Adipocyte (in vitro differentiated cells): Measurements from ENCODE around the gene S100A5.

ENCODE experiments used
- DNase-seq: peaks from one replicate; pipeline ENCODE4 v3.0.0-alpha.2; 2015; ENCODE audit warnings: low read depth
- H3K27me3 ChIP-seq: replicated peaks from 2 replicates; pipeline ENCODE4 v1.7.0; 2013; ENCODE audit warnings: mild to moderate bottlenecking, low read length, moderate library complexity; ENCODE audit not compliant: control insufficient read depth, insufficient read depth
- H3K36me3 ChIP-seq: 2 replicates; pipeline ENCODE4 v1.7.0; 2013; ENCODE audit warnings: low read length, mild to moderate bottlenecking, moderate library complexity; ENCODE audit not compliant: control insufficient read depth, insufficient read depth, severe bottlenecking
- H3K4me1 ChIP-seq: 2 replicates; pipeline ENCODE4 v1.7.0; 2013; ENCODE audit warnings: mild to moderate bottlenecking, low read length, moderate library complexity; ENCODE audit not compliant: control insufficient read depth, insufficient read depth
- H3K4me3 ChIP-seq: 2 replicates; pipeline ENCODE4 v1.7.0; 2013; ENCODE audit warnings: mild to moderate bottlenecking, low read length, moderate library complexity
- H3K9ac ChIP-seq: 2 replicates; pipeline ENCODE4 v1.7.0; 2013; ENCODE audit warnings: mild to moderate bottlenecking, low read length, moderate library complexity
- H3K9me3 ChIP-seq: 2 replicates; pipeline ENCODE4 v1.7.0; 2013; ENCODE audit warnings: mild to moderate bottlenecking, low read length, moderate library complexity; ENCODE audit not compliant: control insufficient read depth

The S100A5 gene

GRCh38 chr1:153546371-153546770 is 5.6 kb upstream of the S100A5 start:
- peaks cover 82% of the 10 kb centered on the region for H3K4me1 ChIP-seq
- peaks cover 23% of the 10 kb centered on the region for H3K36me3 ChIP-seq
- DNase-seq, result no peak
- H3K9ac ChIP-seq, result peak overlapping the region; percentile 98
- H3K27me3 ChIP-seq, result no peaks in the 10 kb centered on the region
- peak overlapping the region; percentile 91 for H3K4me3 ChIP-seq
- H3K9me3 ChIP-seq, result no peaks in the 10 kb centered on the region

GRCh38 chr1:153545067-153546055 is 4.6 kb upstream of the S100A5 start, which contains the start of gene S100A4:
Gene S100A4, minus strand, starts transcription at chr1:153545806. Its CDS starts 1,012 bp downstream, at chr1:153544794.
- H3K4me1 ChIP-seq, result peaks cover 89% of the 10 kb centered on the region

GRCh38 chr1:153544453-153545066 is 3.8 kb upstream of the S100A5 start:
- H3K9ac ChIP-seq, result peak overlapping the region; percentile 98
- peaks cover 19% of the 10 kb centered on the region for H3K36me3 ChIP-seq
- H3K4me3 ChIP-seq, result peak overlapping the region; percentile 91
- peaks cover 83% of the 10 kb centered on the region for H3K4me1 ChIP-seq
- no peak for DNase-seq
- no peaks in the 10 kb centered on the region for H3K27me3 ChIP-seq
- no peaks in the 10 kb centered on the region for H3K9me3 ChIP-seq

More at GRCh38 chr1:153545067-153546055, 4.6 kb upstream of the S100A5 start, which contains the start of gene S100A4:
- Histone ChIP-seq H3K27me3 (no peaks in the 10 kb centered on the region), H3K4me3 (peak within 1 kb of the TSS; percentile 91), H3K9me3 (no peaks in the 10 kb centered on the region), H3K36me3 (peaks cover 19% of the 10 kb centered on the region), H3K9ac (peak within 1 kb of the TSS; percentile 98)
- DNase-seq, result peak; percentile 99

GRCh38 chr1:153543736-153544135 is 3.0 kb upstream of the S100A5 start:
- Histone ChIP-seq H3K9ac (peak overlapping the region; percentile 98), H3K36me3 (peaks cover 19% of the 10 kb centered on the region), H3K27me3 (no peaks in the 10 kb centered on the region), H3K4me1 (peaks cover 76% of the 10 kb centered on the region), H3K9me3 (no peaks in the 10 kb centered on the region), H3K4me3 (peak overlapping the region; percentile 91)
- DNase-seq, result peak; percentile 20

- H3K9me3 ChIP-seq, result no peaks in the 10 kb centered on the region
- H3K4me3 ChIP-seq, result peak overlapping the region; percentile 91
- peaks cover 70% of the 10 kb centered on the region for H3K4me1 ChIP-seq
- H3K27me3 ChIP-seq, result no peaks in the 10 kb centered on the region
- H3K36me3 ChIP-seq, result peaks cover 19% of the 10 kb centered on the region
- peak; percentile 37 for DNase-seq
- H3K9ac ChIP-seq, result peak overlapping the region; percentile 98
These were observed 2.4 kb upstream of the S100A5 start for GRCh38 chr1:153542956-153543711.

- Histone ChIP-seq H3K36me3 (peaks cover 19% of the 10 kb centered on the region), H3K27me3 (no peaks in the 10 kb centered on the region), H3K9ac (peak overlapping the region; percentile 98), H3K4me3 (no peak overlapping the region), H3K9me3 (no peaks in the 10 kb centered on the region), H3K4me1 (peaks cover 57% of the 10 kb centered on the region)
- no peak for DNase-seq
These were observed 1.2 kb upstream of the S100A5 start for GRCh38 chr1:153541641-153542590.

- no peak for DNase-seq
- Histone ChIP-seq H3K9me3 (no peaks in the 10 kb centered on the region), H3K4me3 (no peak overlapping the region), H3K4me1 (peaks cover 51% of the 10 kb centered on the region), H3K9ac (no peak overlapping the region), H3K36me3 (peaks cover 22% of the 10 kb centered on the region), H3K27me3 (no peaks in the 10 kb centered on the region)
These were observed 1.2 kb downstream of the S100A5 start for GRCh38 chr1:153539395-153540093.

- no peak overlapping the region for H3K4me3 ChIP-seq
- no peaks in the 10 kb centered on the region for H3K27me3 ChIP-seq
- no peak overlapping the region for H3K9ac ChIP-seq
- peak; percentile 45 for DNase-seq
- peaks cover 16% of the 10 kb centered on the region for H3K36me3 ChIP-seq
- peaks cover 51% of the 10 kb centered on the region for H3K4me1 ChIP-seq
- no peaks in the 10 kb centered on the region for H3K9me3 ChIP-seq
These were observed 2.4 kb downstream of the S100A5 start for GRCh38 chr1:153538315-153538821.

GRCh38 chr1:153537376-153537730 is 3.4 kb downstream of the S100A5 start:
- Histone ChIP-seq H3K36me3 (peaks cover 11% of the 10 kb centered on the region), H3K4me3 (no peak overlapping the region), H3K4me1 (peaks cover 48% of the 10 kb centered on the region), H3K9ac (no peak overlapping the region), H3K27me3 (no peaks in the 10 kb centered on the region), H3K9me3 (no peaks in the 10 kb centered on the region)
- no peak for DNase-seq
